SW480 (cell line): ENCODE measurements around the gene CD74.
A peak's percentile ranks its signal among the peaks of the same experiment; 100 is the strongest.

Source experiments
- DNase-seq: peaks from one replicate; pipeline ENCODE4 v3.0.0-alpha.2; 2016; ENCODE audit warnings: low spot score

The CD74 gene

DNA sequence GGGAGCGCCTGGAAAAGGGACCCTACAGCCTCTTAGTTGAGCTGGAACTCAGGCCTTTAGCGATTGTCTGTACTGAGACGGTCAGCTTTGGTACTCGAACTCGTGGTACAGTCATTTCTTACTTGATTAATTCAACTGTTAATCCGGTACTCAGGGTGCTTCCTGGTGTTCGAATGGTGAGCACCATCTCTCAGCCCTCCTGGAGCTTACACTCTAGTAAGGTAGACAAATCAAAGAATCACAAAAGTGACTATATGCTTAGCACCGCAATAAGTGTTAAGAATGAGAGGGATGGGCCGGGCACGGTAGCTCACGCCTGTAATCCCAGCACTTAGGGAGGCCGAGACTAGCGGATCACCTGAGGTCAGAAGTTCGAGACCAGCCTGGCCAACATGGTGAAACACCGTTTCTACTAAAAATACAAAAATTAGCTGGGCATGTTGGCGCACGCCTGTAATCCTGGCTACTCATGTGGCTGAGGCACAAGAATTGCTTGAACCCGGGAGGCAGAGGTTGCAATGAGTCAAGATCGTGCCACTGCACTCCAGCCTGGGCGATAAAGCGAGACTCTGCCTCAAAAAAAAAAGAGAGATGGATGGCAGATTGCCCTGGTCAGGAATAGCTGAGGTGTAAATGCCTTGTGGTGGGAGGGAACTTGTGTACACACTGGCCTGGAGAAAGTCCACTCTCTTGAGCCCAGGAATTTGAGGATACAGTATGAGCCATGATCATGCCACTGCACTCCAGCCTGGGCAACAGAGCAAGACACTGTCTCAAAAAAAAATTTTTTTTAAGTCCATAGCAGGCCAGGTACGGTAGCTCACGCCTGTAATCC is 54.2 kb downstream of the CD74 start:
- DNase-seq, result peak; percentile 18

DNA sequence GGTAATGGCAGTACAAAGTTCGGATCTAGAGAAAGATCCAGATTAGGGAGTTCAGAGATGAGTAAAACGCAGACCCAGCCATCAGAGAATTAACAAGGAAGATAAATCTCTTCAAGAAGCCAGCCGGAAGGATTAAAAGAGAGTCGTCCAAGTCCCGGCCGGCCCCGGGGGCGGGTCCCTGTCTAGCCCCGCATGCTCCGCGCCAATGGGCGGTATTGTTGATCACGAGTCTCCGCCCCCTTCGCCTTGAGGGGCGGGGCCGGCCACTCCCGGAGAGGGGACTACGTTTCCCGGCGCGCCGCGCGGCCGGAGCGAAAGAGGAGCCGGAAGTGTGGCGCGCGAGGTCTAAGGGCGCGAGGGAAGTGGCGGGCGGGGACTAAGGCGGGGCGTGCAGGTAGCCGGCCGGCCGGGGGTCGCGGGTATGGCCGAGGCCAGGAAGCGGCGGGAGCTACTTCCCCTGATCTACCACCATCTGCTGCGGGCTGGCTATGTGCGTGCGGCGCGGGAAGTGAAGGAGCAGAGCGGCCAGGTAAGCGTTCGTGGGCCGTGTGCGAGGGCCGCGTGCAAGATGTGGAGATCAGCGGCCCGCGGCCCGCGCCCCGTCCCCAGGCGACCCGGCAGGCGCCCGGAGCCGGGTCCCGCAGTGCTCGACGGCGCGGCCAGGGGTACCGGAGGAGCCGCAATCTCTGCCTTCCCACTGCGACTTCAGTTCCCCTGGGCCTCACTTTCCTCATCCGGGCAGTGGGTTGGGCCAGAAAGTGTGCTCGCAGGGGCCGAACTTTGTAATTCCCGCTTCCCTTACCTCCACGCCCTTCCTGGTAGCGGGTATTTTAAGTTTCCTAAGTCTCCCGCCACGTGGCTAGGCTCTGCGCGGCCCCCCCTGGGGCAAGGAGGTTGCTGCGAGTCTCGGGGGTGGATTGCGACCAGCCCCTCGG is 55.1 kb downstream of the CD74 start, which contains the start of gene TCOF1:
TCOF1 (plus strand) TSS at position 372 of the 935 bp plus-strand sequence; CDS start at position 422, 50 bp downstream.
- DNase-seq, result peak; percentile 91

GRCh38 chr5:150356575-150357294 is 56.0 kb downstream of the CD74 start:
- DNase-seq, result no peak

- DNase-seq, result no peak
Measured at GRCh38 chr5:150355791-150356190, 56.9 kb downstream of the CD74 start.

DNA sequence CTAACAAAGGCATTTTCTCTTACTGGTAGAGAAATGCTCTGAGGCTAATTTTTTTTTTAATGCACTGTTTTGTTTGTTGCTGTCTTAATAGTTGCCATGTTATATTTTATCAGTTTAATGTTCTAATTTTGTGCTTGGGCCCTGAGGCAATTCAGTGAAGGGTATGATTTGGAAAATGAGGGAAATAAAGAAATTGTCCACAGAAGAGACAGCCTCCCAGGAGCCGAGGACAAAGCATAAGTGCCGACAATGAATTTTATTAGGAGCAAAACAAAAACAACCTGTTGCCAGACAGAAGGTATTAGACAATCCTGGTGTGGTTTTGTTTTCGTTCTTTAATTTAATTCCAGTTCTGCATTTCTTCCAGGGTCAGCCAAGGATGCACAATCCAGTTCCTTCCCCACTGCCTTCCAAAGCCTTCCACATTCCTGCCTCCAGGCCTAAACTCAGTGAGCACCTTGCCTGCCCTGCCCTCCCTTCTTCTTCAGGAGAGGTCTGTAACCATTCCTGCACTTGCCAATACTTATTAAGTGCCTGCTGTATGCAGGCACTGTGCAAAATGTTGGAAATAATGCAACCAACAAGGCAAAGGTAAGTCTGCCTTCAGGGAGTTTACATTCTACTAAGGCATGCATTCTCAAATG is 59.6 kb downstream of the CD74 start:
- DNase-seq, result no peak

DNA sequence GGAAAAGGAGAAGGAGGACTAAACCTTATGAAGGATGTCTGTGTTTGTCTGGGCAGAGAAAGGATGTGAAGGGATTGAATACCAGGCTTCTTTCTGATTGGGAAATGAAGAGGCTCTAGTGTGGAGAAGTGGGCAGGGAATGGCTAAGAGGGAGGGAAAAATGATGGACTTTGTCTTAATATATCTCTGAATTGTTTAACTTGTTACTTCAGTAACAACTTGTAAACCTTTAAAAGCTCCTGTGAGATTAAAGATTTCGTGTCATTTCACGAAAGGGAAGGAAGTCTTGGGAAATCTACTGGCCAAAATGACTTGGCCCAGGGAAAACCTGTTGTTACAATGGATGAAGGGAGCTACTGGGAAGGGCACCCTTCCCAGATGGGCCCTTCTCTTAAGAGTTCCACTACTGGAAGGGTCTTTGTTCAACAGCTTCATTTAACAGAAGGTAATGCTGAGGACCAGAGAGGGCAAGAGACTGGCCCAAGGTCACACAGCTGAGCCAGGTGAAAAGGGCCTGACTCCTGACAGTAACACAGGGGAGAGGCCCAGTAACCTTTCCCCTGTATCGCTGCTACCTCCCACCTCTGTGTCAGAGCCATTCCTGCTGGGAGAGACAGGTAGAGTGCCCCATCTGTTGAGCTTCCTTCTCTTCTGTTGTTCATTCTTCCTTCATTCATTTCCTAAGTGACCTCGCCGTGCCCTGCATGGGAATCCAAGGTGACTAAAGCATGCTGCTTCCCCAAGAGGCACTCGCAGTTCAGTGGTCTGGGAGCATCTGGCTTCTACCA is 60.3 kb downstream of the CD74 start:
- no peak for DNase-seq
